Cardiac fibroblast (primary cell): ENCODE results near the gene MYL10.

ENCODE experiments used
- DNase-seq, 2 donors: peaks; one replicate each; pipeline versions ENCODE4 v3.0.0 to v3.0.0-alpha.2; 2010; ENCODE audit warnings: low read depth in 2 of 2
- H3K4me3 ChIP-seq, 2 donors: replicated peaks in 1 of 2; 1 replicate in 1 of 2; 2 replicates in 1 of 2; pipeline ENCODE4 v1.5.1; 2011; ENCODE audit warnings: low read depth in 2 of 2, low read length in 2 of 2, mild to moderate bottlenecking in 2 of 2, moderate library complexity in 1 of 2
- CTCF ChIP-seq: IDR thresholded peaks from one replicate; pipeline ENCODE4 v1.5.1; 2011; ENCODE audit warnings: low read depth, mild to moderate bottlenecking, low read length, inconsistent platforms

MYL10 gene

GRCh38 chr7:101594790-101595189 is 34.3 kb downstream of the MYL10 start:
- no peak overlapping the region for H3K4me3 ChIP-seq
- no peak for TF ChIP-seq CTCF
- DNase-seq: no peak

GRCh38 chr7:101593556-101593955 is 35.5 kb downstream of the MYL10 start:
- no peak for DNase-seq
- no peak overlapping the region for H3K4me3 ChIP-seq
- TF ChIP-seq CTCF: no peak

- no peak overlapping the region for H3K4me3 ChIP-seq
- TF ChIP-seq CTCF: no peak
- DNase-seq: no peak
Observed at GRCh38 chr7:101591504-101591903, 37.6 kb downstream of the MYL10 start.

- no peak for TF ChIP-seq CTCF
- H3K4me3 ChIP-seq: no peak overlapping the region
- no peak for DNase-seq
Observed at GRCh38 chr7:101590663-101591435, 38.2 kb downstream of the MYL10 start.

- no peak for TF ChIP-seq CTCF
- DNase-seq: no peak
- no peak overlapping the region for H3K4me3 ChIP-seq
Observed at GRCh38 chr7:101589976-101590662, 39.0 kb downstream of the MYL10 start.

- no peak overlapping the region for H3K4me3 ChIP-seq
- no peak for TF ChIP-seq CTCF
- no peak for DNase-seq
Observed at GRCh38 chr7:101589052-101589451, 40.0 kb downstream of the MYL10 start.
